KG1 (cell line): ENCODE measurements around the gene TPSAB1.
"Not testable (repeated sequence)": the region's sequence is repeated elsewhere in the genome, so short reads cannot be mapped to it uniquely, and the experiment has no call there.

Experiments
- DNase-seq: peaks from one replicate; lab custom pipeline; 2025; lab: John Stamatoyannopoulos, UW

The TPSAB1 gene

DNA sequence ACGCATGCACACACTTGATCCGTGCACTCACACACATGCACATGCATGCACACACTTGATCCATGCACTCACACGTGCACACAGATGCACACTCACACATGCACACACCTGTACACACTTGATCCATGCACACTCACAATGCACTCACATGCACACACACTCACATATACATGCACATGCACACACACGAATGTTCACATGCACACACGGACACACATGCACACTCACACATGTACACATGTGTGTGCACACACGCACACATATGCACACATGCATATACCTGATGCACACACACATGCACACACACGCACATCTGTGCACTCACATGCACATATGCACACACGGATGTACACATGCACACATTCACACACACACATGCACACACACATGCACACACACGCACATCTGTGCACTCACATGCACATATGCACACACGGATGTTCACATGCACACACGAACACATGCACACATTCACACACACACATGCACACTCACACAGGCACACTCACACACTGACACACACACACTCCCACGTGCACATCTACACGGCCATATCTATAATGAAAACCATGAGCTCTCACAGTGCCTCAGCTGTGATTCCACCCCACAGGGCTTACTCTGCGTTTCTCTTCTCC, 7.5 kb downstream of the TPSAB1 start:
- not testable (repeated sequence) for DNase-seq

DNA sequence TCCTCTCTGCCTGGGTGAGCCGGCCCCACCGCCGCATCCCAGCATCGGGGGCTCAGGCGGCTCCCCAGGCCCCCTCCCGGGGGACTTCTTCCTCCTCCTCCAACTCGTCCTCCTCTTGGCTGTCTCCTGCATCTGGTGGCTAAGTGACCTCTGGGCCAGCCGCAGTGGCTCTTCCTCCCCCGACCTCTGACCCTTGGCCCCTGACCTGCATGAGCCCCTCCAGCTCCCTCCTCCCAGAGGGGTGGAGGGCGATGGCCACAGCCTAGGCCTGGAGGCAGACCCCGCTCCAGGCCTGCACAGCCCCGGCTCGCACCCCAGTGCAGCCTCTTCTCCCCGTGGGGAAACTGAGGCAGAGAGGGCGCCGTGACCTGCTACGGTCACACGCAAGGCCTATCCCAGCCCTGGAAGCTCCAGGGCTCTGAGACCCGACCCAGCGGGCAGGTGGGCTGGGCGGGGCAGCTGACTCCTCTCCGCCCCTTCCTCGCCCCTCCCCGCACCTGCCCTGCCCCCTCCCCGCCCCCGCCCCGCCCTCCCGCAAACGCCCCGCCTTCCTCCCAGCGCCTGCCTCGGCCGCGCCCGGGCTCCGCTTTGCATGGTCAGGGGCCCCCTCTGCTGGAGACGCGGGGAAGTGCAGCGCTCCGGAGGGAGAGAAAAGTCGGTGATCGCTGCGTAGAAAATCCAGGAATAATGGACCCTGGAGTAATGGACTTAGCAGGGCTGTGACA, 8.7 kb downstream of the TPSAB1 start:
- DNase-seq: not testable (repeated sequence)

DNA sequence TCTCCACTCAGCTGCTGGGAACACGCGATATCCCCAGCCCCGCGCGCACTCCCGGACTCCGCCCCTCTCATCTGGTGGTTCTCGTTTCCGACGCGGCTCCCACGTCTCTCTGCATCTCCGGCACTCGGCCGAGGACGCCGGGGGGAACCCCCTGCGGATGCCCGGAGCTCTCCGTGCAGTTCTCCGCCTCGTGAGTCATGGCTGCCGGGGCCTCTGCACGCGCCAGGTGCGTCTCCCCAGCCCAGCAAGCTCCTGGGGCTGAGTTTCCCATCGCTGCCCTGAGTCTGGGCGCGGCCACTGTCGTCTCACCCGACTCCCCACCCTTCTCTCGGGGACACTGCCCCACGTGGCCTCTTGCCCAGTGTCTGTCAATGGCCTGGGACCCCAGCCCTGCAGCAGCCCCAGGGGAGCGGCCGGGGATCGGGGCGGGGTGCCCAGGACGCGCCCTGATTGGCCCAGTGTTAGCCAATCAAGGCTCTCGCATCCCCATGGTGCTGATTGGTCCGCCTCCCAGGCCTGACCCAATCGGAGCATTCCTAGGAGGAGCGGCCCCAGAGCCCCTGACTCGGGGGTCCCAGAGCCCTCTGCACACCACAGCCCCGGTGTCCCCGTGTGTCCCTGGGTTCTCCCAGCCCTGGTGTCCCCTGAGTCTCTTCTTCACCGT, 13.3 kb downstream of the TPSAB1 start:
- not testable (repeated sequence) for DNase-seq

DNA sequence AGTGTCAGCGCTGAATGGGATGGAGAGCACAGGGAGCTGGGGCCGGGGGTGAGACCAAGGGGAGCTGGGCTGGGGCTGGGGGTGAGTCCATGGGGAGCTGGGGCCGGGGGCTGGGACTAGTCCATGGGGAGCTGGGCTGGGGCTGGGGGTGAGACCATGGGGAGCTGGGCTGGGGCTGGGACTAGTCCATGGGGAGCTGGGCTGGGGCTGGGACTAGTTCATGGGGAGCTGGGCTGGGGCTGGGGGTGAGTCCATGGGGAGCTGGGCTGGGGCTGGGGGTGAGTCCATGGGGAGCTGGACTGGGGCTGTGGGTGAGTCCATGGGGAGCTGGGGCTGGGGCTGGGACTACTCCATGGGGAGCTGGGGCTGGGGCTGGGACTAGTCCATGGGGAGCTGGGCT, 14.3 kb downstream of the TPSAB1 start:
- DNase-seq: not testable (repeated sequence)

DNA sequence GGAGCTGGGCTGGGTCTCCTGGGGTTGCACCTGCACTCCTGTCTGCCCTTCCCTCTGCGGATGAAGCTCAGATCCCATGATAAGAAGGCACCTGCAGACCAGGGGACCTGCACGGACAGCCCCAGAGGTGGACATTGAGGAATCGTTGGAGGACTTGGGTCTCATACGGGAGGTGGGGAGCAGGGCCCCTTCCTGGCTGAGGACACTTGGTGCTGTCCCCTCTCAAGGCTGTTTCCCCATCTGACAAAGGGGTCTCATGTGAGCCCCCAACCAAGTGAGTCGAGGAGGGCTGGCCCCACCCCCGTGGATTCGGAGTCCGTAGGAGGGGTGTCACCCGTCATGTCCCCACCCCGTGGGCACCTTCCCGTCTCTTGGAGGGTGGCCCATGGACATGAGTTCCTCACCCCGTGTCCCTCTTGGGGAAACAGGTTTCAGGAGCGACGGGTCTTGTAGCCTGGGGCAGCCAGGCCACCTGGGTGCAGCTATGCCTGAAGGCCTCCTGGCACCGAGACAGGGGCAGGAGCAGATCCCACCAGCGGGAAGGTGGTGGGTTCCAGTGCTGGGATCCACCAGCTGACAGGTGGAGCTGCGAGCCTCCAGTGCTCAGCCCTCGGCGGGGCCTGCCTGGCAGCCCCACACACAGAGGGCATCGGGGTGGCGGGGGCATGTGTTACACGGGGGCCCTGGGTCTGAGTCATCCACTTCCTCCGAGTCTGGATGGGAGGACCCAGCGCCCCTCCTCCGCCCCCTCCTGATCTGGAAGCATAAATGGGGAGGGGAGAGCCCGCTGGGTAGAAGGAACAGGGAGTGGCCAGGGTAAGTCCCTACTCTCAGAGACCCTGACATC, 15.0 kb downstream of the TPSAB1 start, which contains the start of gene TPSD1:
TSS of gene TPSD1 (plus strand) at position 794 of the 847 bp plus-strand sequence. CDS start 212 bp downstream, outside the sequence.
- DNase-seq: not testable (repeated sequence)

DNA sequence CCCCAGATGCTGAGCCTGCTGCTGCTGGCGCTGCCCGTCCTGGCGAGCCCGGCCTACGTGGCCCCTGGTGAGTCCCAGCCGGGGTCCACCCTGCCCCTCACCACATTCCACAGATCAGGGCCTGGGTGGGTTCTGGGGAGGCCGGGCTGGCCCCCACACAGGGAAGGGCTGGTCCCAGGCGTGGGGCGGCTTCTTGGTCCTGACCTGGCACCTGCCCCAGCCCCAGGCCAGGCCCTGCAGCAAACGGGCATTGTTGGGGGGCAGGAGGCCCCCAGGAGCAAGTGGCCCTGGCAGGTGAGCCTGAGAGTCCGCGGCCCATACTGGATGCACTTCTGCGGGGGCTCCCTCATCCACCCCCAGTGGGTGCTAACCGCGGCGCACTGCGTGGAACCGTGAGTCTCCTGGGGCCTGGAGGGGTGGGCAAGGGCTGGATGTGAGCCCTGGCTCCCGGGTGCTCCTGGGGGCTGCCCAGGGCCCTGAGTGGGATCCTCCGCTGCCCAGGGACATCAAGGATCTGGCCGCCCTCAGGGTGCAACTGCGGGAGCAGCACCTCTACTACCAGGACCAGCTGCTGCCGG, 15.9 kb downstream of the TPSAB1 start:
- not testable (repeated sequence) for DNase-seq

DNA sequence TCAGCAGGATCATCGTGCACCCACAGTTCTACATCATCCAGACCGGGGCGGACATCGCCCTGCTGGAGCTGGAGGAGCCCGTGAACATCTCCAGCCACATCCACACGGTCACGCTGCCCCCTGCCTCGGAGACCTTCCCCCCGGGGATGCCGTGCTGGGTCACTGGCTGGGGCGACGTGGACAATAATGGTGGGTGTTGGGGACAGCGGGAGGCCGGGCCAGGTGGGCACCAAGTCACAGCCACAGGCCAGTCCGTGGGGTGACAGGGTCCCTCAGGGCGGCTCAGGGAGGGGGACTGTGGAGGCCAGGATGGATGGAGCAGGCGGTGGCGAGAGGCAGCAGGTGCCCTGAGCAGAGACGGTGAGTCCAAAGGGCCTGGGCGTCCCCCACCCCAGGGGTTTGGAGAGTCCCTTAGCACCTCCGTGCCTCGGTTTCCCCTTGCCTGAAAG, 16.4 kb downstream of the TPSAB1 start:
- DNase-seq: no peak

DNA sequence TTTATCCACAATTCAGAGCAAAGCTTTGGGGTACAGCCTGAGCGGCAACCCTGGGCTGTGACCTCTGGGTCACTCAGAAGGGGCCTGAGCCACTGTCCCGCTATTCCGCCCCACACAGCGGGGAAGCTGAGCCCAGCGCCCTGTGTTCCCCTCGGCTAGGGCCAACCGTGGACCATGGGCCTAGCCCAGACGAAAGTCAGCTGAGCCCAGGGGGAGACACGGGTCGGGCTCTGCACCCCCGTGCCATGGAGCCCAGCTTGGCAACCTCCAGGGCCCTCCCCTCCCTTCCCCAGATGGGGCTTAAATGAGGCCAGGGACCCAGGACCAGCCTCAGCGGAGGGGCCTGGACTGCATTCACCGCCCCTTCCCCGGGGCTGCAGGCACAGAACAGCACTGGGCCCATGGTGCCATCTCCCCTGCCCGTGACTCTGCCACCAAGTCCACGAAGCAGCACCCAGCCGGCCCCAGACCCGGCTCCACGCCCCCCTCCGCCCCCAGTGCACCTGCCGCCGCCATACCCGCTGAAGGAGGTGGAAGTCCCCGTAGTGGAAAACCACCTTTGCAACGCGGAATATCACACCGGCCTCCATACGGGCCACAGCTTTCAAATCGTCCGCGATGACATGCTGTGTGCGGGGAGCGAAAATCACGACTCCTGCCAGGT, 17.2 kb downstream of the TPSAB1 start:
- no peak for DNase-seq

DNA sequence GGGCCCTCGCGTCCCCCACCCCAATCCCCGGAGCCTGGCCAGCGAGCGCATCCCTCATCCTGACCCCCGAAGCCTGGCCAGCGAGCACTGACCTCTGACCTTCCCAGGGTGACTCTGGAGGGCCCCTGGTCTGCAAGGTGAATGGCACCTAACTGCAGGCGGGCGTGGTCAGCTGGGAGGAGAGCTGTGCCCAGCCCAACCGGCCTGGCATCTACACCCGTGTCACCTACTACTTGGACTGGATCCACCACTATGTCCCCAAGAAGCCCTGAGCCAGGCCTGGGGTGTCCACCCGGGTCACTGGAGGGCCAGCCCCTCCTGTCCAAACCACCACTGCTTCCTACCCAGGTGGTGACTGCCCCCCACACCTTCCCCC, 17.7 kb downstream of the TPSAB1 start:
- DNase-seq: no peak

DNA sequence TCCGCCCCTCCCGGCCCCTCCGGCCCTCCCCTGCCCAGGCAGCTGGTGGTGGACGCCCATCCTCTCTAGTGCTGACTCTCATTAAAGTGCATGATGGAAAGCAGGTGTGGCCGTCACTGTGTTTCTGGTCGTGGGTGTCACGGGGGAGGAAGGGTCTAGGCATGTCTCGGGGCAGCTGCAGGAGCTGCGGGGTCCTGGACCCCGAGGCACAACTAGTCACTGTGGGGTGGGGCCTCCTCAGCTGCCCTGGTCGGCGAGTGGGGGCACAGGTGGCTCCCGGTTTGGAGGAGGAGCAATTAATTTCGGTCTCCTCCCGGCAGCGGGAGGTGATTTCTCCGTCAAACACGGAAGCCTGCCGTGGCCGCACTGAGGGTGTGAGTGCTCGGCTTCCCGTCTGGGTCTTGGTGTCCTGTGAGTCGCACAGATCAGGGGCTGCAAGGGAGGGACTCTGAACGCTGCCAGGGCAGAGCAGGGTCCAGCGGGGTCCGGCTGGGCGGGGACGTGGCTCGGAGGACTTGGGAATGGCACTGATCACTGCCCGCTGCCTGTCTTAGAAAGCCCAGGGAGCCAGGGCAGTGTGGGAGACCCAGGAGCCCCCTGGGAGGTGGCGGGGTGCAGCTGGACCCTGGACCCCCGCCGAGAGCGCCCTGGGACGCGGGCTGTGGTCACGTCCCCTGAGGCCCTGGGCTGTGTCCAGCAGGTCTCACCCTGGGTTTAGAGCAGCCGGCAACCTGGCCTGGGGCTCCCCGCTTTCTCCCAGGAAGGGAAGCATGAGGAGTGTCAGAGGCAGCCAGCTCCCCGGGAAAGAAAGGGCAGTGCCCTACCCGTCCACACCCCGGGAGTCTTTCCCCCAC, 18.6 kb downstream of the TPSAB1 start:
- no peak for DNase-seq

DNA sequence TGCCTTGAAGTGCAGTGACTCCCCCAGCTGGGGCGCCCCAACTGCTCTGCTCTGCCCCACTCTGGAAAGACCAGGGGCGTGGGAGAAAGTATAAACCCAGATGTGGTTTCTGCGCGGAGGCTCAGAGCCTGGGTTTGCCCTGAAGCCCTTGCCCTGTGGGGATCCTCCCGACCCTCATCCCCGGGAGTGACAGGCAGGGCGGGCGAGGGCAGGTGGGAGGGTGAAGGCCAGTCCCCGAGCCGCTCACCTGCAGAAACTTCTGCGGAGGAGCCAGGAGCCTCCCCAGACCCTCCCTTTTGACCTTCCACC, 19.2 kb downstream of the TPSAB1 start:
- no peak for DNase-seq

DNA sequence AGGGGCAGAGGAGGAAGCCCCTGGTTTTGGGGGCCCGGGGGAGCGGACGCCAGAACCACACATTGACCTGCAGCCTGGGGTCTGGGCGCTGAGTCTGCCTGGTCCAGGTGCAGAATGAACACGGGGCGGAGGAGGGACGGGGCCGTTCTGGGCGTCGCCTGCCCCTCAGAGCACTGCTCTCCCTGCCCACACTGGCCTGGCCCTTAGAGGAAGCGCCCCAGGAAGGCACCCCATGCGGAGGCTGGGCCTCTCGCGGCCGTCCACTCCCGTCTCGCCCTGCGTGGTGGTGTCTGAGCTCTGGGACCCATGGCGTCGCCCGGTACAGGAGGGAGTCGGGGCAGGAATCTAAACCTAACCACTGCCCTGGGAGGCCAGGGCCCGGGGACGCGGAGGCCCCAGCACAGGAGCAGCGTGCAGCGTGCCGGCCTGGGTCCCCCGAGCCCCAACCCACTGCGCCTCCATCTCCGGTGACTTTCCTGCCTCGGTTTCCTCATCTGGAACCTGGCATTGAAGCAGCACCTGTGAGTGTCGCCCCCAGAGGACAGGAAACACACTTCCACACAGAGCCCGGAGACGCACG, 19.7 kb downstream of the TPSAB1 start:
- DNase-seq: no peak

DNA sequence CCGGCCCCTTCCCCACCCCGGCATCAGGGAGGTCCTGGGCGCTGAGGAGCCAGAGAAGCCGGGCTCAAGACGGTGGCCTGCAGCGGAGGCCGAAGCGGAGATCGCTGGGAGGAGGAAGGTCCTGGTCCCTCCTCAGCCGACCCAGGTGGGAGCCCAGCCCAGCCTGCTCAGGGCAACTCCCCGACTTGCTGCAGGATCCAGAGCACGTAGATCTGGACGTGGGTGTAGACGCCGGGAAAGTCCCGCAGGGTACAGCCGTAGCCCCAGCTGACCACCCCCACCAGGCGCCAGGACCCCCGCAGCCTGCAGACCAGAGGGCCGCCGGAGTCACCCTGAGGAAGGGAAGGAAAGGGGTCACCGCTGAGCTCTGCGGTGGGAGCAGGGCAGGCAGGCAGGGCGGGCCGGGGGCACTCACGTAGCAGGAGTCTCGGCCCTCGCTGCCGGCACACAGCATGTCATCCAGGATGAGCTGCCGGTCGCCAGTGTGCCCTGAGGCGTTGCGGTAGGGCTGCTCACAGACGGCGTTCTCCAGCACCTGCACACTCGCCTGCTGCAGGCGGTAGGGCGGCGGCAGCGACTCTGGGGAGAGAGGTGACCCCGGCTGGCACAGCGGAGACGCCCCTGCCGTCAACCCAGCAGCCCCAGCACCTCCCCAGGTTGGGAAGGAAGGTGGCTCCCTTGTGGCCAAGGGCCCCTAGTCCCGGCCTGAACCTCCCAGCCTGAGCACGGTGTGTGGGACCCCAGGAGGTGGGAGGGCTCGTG, 20.8 kb downstream of the TPSAB1 start:
- no peak for DNase-seq

DNA sequence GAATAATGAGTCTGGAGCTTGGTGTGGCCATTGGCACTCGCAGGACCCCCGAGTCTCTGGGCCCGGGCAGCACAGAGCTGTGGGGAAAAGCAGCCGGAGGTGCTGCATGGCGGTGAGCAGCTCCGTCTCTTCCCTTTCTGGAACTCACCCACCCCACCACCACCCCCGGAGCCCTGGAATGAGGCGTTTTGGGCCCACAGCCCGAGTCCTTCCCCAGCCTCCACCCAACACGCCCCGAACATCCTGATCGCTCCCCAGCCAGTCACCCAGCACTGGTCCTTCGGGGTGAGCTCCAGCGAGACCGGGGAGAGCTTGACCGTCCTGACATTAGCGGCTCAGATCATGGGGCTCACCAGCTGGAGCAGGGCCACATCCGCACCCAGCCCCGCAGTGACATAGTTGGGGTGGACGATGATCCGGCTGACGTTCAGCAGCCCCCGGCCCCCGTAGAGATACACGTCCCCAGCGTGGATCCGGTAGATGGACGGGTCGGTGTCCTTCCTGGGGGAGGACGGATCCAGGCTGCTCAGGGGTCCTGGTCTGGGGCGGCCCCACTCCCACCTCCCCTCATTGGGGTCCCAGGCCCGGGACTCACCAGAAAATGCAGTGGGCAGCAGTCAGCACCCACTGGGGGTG, 21.8 kb downstream of the TPSAB1 start:
- no peak for DNase-seq

DNA sequence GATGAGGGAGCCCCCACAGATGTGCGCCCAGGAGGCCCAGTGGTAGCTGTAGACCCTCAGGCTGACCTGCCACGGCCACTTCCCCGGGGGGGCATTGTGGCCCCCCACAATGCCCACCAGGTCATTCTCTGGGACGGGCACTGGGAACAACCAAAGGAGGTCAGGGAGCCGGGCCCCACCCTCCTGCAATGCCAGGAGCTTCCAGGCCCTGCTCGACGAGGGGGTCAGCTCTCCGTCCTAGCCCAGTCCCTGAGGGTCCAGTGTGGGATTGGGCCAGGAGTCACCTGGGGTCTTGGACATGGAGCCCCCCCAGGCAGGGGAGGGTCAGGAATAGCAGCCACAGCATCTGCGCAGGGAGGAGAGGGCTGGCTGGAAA, 22.3 kb downstream of the TPSAB1 start:
- no peak for DNase-seq

DNA sequence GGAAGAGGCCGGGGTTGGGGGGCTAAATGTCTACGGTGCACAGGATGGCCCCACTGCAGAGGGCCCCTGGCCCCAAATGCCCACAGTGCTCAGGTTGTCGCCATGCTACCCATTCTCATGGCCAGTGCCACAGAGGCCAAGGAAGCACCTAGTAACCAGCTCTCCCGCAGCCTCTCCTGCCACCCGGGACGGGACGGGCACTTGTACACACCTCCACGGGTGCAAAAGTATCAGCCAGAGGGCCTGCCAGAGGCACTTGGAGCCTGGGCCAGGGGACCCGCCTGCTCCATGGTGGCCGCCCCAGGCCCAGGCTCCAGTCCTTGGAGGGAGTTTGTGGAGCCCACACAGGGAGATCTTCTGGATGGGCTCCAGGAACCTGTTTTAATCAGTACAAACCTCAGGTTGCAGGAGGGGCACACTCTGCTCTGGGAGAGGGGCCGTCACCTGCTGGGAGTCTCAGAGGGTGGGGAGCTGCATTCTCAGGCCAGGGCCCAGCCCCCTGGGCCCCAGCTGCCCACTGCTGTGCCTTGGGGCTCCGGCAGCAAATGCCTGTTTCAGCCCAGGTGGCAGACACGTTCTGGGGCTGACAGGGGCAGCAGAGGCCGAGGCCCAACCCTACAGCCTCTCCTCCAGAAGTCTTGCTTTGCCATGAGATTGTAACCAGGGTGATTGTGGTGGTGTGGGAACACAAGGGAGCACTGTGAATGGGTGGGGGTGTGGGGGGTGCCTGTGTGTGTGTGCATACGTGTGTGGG, 23.3 kb downstream of the TPSAB1 start:
- no peak for DNase-seq

DNA sequence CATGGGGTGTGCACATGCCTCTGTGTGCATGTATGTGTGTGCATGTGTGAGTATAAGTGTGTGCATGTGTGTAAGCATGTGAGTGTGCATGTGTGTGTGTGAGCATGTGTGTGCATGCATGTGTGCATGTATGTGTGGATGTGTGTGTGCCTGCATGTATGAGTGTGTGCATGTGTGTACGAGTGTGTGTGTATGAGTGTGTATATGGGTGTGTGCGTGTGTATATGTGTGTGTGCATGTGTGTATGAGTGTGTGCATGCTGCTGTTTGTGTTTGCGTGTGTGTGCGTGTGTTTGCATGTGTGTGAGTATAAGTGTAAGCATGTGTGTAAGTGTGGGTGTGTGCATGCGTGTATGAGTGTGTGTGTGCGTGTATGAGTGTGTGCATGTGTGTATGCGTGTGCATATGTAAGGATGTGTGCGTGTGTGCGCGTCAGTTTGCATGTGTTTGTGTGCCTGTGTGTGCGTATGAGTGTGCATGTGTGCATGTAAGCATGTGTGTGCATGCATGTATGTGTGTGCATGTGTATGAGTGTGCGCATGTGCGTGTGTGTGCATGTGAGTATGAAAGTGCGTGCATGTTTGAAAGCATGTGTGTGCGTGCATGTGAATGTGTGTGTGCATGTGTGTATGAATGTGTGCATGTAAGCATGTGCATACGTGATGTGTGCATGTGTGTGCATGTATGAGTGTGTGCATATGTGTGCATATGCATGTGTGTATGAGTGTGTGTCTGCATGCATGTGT, 24.0 kb downstream of the TPSAB1 start:
- DNase-seq: no peak
